ENCODE results near the gene NOX3.
"Not testable (repeated sequence)": the region's sequence is repeated elsewhere in the genome, so short reads cannot be mapped to it uniquely, and the experiment has no call there.

NOX3 gene

DNA sequence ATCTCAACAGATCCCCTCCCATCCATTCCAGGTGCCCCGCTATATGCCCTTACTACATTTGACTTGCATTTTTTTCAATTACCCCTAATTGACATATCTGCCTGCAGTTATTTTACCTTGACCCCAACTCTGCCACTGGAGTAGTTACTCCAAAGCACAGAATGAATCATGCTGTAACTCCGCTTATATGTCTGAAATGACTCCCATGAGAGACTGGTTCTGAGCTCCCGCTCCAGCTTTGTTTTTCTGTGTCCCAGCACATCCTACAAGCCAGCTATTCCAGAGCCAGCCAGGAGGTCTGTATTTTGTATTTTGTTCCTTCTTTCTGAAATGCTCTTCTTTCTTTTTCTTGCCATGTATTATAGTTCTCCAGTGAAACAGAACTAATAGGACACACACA, 10.9 kb upstream of the NOX3 start:
- no peak for DNase-seq

DNA sequence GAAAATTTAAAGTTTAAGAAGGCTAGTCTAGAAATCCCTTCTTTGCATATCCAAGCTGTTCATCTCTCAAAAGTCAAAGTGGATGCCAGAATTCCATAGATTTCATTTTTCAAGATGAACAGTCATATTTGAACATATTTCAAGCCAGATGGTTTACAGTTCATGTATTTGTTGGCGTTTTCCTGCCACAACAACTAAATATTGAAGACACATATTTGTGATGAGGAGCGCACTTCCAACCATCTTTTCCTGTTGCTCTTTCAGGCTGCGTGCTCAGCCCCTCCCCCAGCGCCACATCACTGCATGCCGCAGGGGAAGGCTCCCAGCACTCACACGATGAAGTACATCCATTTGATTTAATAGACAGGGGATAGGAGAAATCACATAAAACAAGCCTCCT, 5.9 kb upstream of the NOX3 start:
- DNase-seq: no peak

DNA sequence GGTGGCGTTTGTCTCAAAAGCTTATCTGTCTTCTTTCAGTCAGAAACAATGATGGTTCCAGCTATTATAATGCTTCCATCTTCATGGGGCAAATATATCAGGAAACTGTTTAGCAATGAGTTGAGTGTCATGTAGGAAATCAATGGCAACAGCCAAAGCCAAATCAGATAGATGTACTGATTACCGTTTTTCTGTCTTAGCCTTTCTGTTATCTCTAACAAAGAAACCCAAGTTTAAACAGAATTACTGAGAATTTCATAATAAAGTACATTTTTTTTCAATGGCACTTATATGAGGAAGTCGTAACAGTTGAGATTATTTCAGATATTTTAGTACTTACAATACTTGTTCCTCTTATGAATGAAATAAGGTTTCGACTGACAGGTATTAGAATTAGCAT, 1.2 kb downstream of the NOX3 start:
- no peak for DNase-seq

DNA sequence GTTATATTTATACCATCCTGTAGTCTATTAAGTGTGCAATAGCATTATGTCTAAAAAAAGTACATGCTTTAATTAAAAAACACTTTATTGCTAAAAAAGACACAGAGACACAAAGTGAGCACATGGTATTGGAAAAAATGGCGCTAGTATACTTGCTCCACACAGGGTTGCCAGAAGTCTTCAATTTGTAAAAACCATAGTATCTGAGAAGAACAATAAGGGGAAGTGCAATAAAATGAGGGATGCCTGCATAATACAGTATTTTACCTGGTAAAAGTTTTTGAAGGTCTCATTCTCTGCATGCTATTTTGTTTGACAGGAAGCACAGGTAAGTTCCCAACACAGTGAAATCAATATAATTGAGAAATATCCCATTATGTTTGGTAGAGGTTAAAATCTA, 1.6 kb downstream of the NOX3 start:
- DNase-seq: no peak

DNA sequence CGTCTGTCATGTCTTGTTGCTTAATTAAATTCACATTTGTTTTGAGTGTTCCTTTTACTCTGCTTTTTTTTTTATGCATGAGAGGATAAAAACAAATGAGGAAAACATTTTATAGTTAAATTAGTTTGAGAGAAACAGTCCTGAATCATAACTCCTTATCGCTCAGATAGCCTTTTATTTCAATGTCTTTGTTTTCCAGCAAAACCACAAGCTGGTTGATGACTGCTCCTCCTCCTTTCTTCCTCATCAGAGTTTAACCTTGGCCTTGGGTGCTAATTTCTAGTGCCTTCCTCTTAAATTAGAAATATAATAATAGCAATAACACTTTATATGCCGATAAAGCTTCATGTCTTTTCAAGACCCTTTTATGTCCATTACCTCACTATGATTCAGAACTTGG, 3.1 kb downstream of the NOX3 start:
- DNase-seq: no peak

DNA sequence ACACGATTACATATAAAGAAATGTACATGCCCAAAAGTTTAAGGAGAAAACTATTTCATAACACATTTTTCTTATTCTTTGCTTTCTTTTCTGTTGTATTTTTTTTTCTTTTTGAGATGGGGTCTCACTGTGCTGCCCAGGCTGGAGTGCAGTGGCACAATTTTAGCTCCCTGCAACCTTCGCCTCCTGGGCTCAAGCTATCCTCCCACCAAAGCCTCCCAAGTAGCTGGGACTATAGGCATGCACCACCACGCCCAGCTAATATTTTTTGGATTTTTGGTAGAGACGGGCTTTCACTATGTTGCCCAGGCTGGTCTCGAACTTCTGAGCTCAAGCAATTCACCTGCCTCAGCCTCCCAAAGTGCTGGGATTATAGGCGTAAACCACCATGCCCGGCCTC, 4.1 kb downstream of the NOX3 start:
- DNase-seq: not testable (repeated sequence)

DNA sequence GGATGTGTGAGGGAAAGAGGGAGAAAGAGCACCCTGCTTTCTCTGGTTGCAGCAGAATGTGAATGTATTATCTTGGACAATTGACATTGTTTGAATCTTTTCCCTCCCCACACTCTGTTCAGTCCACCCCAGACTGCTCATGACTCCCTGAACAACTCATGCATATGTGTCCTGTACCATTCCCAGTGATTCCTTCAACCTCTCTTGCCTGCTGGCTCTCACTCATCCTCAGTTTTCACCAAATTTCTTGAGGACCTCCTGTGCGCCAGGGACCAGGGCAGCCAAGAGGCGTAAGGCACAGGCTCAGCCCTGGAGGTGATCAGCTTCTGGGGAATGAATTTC, 5.4 kb downstream of the NOX3 start:
- no peak for DNase-seq

DNA sequence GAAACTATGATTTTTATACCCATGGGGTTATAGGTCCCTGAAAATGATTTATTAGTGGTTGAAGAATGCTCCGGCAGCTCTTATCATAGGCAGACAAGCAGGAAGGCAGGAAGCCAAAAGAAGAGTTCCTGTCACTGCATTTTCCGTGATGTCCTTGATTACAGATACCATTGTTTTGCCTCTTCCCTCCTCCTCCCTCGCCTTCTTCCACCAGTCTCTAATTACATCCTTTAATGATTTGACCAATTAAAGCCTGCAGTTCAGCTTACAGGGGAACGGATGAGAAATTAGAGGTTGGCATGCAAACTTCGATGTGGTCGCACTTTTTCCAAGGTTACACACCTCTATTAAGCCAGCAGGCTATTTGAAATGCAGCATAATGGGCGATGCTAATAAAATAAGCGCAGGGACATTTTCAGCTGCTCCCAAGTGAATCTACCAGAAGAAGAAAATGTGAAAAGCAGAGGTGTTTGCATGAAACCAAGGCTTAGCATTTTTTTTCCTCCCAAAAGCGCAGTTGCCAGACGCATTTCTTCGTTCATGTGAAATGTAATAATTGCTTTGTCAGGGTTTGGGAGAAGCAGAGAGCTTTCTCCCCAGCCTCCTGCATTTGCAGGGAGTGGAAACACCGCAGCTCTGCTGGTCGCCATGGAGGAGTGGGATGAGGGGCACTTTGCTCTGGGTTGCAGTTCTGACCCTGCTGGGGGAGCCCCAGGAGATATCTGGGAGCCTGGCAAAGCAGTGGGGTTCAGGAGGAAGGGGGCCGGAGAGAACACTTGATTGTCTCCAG, 6.0 kb downstream of the NOX3 start:
- DNase-seq: peak; percentile 98

DNA sequence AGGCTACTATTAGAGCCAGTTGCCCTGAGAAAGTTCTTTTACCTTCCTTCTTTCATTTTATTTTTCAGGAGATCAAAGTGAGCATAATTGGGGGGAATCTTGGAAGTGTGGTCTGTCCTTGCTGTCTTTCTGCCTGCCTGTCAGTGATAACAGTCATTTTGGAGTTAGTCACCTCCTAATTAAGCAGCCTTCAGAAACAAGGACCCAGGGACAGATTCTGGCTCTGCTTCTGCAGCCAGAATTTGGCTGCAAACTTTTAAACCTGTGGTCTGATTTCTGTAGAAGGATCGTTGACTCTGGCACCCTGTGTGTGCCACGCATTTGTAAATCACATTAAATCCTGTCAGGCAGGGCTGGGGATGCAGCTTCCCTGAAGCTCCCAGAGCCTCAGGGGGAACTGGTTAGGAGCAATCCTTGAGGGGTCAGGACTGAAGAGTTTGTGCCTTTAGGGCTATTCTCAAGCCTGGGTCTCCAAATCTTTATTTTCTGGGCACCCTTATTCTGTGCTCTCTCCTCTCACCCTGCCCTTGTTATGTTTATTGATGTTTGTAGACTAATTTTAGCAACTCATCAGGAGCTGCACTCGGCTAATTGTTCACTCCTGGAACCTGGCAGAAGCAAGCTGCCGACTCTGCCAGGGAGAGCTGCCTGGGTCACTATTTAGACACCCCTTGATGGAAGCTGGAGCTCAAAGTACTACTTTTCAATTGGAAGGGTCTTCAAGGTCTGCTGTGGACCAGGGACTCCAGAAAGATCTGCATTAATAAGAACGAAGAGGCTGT, 6.8 kb downstream of the NOX3 start:
- peak; percentile 96 for DNase-seq

DNA sequence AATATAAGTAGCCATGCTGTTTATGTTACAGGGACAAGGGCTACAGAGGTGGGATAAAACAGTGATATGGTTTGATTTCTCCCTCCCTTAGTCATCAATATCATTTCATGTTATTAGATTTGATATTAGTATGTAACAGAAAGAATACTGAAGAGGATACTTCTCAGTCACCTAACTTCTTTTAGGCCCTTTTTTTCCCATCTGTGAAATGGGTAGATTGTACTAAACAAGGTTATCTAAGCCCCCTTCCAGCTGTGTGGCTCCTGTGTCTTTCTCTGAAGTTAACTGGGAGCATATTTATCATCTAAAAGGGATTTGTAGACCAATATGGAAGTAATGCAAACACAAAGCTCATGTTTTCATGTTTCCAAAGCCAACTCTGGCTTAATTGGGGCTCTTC, 7.7 kb downstream of the NOX3 start:
- DNase-seq: no peak

DNA sequence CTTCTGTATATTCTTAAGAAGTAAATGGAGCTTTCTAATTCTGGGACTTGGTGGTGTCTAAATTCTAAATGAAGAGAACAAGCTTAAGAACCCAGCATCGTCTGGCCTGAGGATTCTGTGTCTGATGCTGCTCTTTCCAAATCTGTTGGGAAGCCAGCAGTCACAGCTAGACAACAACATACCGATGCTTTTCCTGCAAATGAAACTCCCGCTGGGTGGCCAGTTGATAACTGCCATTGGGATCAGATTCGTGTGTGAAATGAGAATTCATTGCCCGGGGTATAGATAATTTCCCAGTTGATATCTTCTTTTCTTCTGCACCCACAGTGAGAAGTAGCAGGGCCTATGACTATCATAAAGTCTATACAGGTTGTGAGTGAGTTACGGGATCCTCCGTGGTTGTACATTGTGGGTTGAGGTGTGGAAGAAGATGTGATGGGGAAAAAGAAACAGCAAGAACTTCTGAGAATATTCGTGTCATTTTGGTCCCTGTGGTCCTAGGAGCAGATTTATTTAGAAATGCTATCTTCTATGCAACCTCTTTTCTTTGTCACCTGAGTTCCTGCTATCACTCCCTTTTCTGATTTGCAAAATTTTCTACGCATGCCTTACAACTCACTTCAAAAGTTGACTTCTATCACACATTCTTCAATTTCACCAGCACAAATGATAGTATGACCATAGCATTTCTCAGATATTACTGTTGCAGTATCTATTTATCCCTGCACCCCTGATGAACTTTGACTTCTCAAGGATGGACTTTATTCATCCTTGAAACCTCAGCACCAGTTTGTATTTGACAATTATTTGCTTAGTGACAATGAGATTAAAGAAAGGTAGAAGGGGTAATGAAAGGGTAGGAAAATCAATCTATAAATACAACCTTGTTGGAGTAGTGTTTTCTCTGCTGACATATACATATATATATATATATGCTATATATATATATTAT, 10.4 kb downstream of the NOX3 start:
- DNase-seq: no peak

DNA sequence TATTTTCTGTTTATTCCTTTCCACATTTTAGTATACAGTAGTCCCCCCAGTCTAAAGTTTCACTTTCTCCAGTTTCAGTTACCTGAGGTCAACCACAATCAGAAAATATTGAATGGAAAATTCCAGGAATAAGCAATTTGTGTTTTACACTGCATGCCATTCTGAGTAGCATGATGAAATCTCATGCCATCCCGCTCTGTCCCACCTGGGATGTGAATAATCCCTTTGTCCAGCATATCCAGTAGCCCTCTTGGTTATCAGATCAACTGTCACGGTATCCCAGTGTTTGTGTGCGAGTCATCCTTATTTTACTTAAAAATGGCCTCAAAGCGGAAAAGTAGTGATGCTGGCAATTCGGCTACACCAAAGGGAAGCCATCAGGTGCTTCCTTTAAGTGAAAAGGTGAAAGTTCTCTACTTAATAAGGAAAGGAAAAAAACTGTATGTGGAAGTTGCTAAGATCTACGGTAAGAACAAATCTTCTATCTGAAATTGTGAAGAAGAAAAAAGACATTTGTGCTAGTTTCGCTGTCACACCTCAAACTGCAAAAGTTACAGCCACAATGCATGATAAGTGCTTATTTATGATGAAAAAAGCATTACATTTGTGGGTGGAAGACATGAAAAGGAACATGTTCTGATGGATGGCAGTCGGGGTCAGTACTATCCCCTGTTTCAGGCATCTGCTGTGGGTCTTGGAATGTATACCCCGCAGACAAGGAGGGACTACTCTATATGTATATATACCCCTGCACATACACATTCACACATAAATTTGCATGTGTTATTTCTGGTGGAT, 11.3 kb downstream of the NOX3 start:
- DNase-seq: no peak

DNA sequence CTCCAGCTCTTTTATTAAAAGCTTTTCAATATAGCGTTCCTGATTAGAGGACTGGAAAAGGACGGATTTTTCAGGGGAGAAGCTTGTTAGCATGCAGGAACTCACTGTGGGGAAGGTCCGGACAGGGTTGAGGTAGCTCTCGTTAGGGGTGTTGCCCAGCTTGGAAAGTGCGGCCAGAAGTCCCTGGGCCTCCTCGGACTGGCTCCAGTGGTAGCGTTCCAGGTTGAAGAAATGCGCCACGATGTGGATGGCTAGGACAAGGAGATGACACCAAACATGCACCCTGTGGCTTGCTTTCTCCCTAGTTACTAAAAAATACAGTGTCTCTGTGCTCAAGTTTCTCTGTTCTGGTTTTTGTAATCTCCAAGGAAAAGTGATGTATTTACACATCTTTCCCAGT, 12.5 kb downstream of the NOX3 start:
- no peak for DNase-seq

DNA sequence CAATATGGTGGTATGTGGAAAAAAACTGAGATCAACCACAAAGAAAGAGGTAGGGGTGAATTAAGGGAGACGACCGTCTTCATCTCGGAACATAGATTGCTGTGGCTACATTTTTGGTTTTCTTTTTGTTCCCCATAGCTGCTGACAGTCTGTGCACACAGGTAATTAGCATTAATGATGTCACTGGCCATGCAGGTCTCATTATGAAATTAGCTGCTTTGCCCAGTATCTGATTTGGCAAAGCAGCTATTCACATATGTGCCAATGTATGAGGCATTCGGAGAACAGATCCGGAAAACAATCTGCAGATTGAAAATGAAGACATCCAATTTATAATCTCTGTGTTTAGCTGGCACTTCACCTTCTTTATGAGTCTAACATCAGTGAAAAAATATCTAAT, 13.1 kb downstream of the NOX3 start:
- peak; percentile 62 for DNase-seq

DNA sequence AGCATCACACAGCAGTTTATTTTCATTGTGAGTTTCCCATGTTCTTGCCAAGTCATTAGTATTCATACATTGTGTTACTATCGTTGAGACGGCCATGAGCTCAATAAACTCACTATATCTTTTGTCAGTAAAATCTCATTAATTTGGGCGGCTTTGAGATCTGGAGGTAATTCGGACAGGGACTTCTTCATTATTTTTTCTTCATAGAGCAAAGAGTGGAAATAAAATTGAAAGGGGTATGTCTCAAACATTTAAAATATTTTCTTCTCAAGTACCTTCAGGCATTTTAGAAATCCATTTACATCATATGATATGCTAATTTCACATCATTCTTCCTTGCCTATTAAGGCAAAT, 14.6 kb downstream of the NOX3 start:
- no peak for DNase-seq

DNA sequence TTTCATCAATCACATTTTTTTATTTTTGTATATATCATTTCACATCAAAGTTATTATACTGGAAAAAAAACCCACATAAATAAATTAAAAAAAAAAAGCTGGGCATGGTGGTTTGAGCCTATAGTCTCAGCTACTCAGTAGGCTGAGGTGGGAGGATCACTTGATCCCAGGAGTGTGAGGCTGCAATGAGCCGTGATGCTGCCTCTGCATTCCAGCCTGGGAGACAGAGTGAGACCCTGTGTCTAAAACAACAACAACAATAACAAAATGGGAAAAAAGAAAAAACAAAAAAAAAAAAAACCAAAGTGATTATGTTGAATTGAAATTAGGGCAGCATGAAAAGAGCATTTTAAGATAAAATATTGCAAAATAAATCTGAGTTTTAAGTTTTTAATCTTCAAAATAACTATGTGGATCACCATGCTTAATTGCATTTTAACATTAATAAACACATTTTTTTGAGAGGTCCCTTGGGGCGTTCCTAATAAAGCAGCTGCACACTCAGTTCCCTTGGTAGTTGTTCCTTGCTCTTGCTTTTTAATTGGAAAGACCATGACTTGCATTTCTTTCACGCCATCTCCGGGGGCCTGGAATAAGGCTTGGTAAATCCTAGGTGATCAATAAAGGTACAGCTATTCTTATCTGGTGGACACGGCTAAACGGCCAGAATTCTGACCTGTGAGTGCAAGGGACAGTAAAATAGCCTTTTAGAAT, 15.1 kb downstream of the NOX3 start:
- no peak for DNase-seq

DNA sequence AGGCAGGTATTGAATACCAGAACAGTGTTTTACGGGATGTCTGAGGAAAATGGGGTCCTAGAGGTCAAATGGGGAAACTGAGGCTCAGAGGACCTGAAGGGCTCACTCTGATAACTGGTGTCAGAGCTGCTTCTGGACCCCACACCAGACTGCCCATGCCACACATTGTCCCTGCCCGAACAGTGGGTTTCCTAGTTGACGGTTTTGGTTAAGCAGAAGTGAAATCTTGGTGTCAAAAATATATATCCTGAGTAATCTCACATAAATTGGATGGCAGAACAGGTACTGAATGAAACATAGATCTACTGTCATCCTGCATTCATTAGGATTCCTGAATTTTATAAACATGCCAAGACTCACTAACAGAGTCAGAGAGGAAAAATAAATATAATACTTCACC, 16.3 kb downstream of the NOX3 start:
- no peak for DNase-seq

DNA sequence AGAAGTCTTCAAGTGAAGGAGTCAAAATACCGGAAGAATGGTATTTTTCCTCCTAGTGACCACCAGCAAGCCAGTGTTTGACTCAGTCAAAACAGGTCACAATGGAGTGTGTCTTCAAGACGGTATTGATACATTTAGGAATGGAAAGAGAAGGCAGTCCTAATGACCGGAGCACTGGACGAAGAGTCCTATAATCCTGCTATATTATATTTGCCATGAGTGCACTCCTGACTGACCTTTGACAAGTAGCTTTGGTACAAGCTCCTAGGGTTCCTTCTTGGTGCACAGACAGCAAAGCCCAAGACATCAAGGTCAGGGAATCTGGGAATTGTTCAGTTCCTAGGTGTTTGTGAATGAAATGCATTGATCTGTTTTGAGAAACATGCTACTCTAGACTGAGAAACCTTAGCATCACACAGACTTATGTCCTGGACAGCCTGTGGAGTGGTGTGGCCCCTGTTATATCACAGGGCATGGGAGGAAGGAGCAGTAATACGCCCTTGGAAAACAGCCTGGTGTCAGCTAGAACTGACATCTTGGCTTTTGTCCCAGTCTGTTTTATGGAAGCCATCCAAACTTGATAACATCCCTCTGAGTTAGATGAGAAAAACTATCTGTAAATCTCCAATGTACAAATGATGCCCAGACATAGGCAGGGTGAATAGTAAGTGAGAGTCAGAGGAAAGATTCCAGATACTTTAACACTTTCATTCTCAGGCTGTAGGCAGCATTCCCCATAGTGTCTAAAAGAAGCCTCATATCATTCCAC, 18.5 kb downstream of the NOX3 start:
- peak; percentile 90 for DNase-seq

DNA sequence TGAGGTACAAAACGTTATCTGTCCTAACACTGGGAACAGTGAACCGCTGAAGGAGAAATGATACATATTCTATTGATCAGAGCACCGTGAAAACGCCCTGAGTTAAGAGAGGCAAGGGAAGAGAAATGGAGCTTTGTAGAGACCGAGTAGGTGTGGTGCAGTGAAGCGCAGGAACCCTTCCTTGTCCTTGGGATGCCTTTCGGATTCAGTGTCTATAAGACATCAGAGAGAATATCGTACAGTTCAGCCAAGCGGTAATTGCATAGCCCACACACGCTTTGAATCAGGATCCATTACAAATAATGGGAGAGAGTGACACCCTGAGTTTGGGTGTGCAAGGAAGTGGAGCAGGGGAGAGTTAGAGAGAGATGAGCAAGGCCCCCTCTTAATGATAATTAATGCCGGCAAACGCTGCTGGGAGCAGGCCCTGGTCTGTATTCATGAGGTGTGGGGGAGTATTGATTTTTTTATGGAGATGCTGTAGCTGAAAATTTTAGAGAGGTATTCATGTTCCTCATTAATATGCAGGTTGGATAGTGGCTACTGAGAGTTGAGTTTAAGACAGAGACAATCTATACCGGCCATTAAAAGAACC, 20.7 kb downstream of the NOX3 start:
- DNase-seq: no peak

DNA sequence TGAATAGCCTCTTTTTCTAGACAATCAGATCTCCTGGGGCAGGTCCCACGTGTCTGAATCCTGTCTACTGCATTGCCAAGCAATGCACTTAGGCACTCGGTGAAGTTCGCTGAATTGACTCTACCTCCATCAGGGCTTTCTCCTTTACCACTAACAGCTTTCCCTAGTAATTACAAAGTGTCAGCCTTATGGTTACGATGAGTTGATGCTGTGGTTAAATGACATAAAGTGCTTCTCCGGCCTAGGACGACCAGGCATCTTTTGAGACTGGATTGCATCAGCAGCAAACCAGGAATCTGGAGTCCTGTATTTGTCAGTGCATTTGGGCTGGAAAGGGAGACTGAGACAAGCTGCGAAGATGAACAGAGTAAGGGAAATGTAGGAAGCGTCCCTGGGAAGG, 21.5 kb downstream of the NOX3 start:
- DNase-seq: no peak

DNA sequence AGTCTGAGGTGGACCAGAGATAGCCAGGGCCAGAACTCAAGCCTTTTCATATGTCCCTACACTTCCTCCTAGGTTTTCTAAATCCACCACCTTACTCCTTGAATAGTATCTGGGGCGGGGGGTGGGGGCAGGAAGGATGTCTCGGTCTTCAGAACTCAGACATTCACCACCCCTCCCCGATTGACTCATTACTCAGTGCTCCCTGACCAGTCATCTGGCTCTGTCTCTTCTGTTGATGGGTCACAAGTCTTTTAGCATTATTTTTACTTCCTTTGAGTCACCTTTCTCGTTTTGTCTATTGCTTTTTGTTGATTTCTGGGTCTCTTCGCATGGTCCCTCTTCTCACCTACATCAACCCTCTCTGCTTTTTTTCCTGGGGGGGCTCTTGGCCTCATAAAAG, 23.3 kb downstream of the NOX3 start:
- no peak for DNase-seq

Measured in NCI-H1105 treated with DMSO at 0.1 percent for 48 hours (cell line).